Peyer's patch (tissue), 4 donors: Measurements from ENCODE around the gene RRP9. TPM values are rescaled to one million over a fixed set of nuclear protein-coding genes. Genes with fewer than 3 reads are reported as not detected.
A peak's percentile ranks its signal among the peaks of the same experiment; 100 is the strongest.

Source experiments
- DNase-seq, 3 donors: peaks; one replicate each; pipeline ENCODE4 v3.0.0-alpha.2; 2017 to 2019
- H3K27ac ChIP-seq, 4 donors: fragments of 200-600 bp; sonication (generic); one replicate each; pipeline ENCODE4 v1.5.1; 2016 to 2019
- H3K27me3 ChIP-seq, 2 donors: fragments of 200-600 bp; sonication (generic); one replicate each; pipeline ENCODE4 v1.5.1; 2019
- H3K36me3 ChIP-seq, 3 donors: fragments of 200-600 bp; sonication (generic); one replicate each; pipeline ENCODE4 v1.5.1; 2016 to 2019
- H3K4me1 ChIP-seq, 4 donors: fragments of 200-600 bp; sonication (generic); one replicate each; pipeline ENCODE4 v1.5.1; 2016 to 2019
- H3K4me3 ChIP-seq, 4 donors: fragments of 200-600 bp; sonication (generic); 1 replicate in 3 of 4; 2 replicates in 1 of 4; pipeline ENCODE4 v1.5.1; 2016 to 2019; ENCODE audit warnings: mild to moderate bottlenecking in 1 of 4
- H3K9me3 ChIP-seq, 4 donors: fragments of 200-600 bp; sonication (generic); one replicate each; pipeline ENCODE4 v1.5.1; 2016 to 2019; ENCODE audit warnings: mild to moderate bottlenecking in 1 of 4
- POLR2A ChIP-seq, 2 donors: fragments of 450-650 bp; IDR thresholded peaks; one replicate each; pipeline ENCODE4 v1.5.1; 2017; ENCODE audit warnings: antibody characterized with exemption in 2 of 2, mild to moderate bottlenecking in 2 of 2, moderate library complexity in 2 of 2
- total RNA-seq, 4 donors: library from RNA; depleted of rRNA; stranded (reverse); fragments of >200 nt; gene quantifications; one replicate each; pipeline ENCODE4 v1.1.0, GENCODE V29; 2016
- TF ChIP-seq, protein P1 (sequence below), 6 experiments: fragments of 450-650 bp in 4 of 6; fragments of 200-600 bp in 2 of 6; sonication (generic) in 1 of 6; IDR thresholded peaks; one replicate each; pipeline ENCODE4 v1.5.1; 2017 to 2019; ENCODE audit warnings: antibody characterized with exemption in 6 of 6, mild to moderate bottlenecking in 3 of 6, moderate library complexity in 1 of 6

RRP9 gene
- total RNA-seq, 4 donors from 2014 or later, result 4.7 to 17.3 (median 7.7) TPM

DNA sequence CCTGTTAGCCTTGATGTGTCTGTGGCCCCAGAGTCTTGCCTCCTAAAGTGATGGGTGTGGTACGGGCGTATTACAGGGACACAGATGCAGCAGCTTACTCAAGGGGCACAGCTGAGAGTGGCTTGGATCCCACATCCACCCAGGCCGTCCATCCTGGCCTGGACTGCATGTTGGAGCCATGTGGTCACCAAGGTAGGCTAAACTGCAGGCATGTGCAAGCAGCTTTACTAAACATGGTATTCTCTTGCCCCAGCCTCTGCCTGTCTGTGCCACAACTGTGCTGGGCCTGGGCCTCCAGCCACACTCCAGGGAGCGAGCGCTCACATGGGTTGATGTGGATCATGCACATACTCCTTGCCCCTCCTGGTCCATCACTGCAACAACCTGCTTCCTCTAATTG is 7.4 kb upstream of the RRP9 start:
- no peak overlapping the region for H3K4me3 ChIP-seq
- peaks cover 0 to 15% (median 0%) of the 10 kb centered on the region in 3 donors for H3K36me3 ChIP-seq
- DNase-seq, result peak in 1 of 3 donors; percentile 15
- no peaks in the 10 kb centered on the region for H3K9me3 ChIP-seq
- H3K27ac ChIP-seq, result no peak overlapping the region
- TF ChIP-seq, protein P1, sequence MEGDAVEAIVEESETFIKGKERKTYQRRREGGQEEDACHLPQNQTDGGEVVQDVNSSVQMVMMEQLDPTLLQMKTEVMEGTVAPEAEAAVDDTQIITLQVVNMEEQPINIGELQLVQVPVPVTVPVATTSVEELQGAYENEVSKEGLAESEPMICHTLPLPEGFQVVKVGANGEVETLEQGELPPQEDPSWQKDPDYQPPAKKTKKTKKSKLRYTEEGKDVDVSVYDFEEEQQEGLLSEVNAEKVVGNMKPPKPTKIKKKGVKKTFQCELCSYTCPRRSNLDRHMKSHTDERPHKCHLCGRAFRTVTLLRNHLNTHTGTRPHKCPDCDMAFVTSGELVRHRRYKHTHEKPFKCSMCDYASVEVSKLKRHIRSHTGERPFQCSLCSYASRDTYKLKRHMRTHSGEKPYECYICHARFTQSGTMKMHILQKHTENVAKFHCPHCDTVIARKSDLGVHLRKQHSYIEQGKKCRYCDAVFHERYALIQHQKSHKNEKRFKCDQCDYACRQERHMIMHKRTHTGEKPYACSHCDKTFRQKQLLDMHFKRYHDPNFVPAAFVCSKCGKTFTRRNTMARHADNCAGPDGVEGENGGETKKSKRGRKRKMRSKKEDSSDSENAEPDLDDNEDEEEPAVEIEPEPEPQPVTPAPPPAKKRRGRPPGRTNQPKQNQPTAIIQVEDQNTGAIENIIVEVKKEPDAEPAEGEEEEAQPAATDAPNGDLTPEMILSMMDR (IDR thresholded peaks at IDR 0.05), result no peak
- no peak for TF ChIP-seq POLR2A (IDR thresholded peaks at IDR 0.05)
- H3K27me3 ChIP-seq, result no peaks in the 10 kb centered on the region
- H3K4me1 ChIP-seq, result no peaks in the 10 kb centered on the region

DNA sequence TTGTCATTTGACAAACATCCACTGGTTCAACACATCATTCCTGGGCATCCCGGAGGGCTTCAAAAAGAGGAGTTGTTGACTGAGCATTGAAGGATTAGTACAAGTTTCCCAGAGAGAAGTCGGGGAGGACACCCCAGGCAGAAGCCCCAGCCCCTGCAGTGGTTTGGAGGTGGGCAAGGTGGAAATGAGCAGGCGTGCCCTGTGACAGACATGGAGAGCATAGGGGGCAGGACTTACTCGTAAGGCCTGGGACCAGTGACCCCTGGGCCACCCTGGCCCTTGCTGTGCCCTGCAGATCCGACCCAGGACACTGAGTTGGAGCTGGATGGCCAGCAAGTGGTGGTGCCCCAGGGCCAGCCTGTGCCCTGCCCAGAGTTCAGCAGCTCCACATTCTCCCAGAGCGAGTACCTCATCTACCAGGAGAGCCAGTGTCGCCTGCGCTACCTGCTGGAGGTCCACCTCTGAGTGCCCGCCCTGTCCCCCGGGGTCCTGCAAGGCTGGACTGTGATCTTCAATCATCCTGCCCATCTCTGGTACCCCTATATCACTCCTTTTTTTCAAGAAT is 6.4 kb upstream of the RRP9 start:
- TF ChIP-seq POLR2A (IDR thresholded peaks at IDR 0.05), result no peak
- TF ChIP-seq, protein P1 (IDR thresholded peaks at IDR 0.05), result no peak
- Histone ChIP-seq H3K4me3 (no peak overlapping the region), H3K9me3 (no peaks in the 10 kb centered on the region), H3K36me3 (peaks cover 0 to 15% (median 0%) of the 10 kb centered on the region in 3 donors), H3K27me3 (no peaks in the 10 kb centered on the region), H3K4me1 (peaks cover 0 to 5% (median 2%) of the 10 kb centered on the region in 4 donors), H3K27ac (no peak overlapping the region)
- peak in 1 of 3 donors; percentile 39 for DNase-seq

DNA sequence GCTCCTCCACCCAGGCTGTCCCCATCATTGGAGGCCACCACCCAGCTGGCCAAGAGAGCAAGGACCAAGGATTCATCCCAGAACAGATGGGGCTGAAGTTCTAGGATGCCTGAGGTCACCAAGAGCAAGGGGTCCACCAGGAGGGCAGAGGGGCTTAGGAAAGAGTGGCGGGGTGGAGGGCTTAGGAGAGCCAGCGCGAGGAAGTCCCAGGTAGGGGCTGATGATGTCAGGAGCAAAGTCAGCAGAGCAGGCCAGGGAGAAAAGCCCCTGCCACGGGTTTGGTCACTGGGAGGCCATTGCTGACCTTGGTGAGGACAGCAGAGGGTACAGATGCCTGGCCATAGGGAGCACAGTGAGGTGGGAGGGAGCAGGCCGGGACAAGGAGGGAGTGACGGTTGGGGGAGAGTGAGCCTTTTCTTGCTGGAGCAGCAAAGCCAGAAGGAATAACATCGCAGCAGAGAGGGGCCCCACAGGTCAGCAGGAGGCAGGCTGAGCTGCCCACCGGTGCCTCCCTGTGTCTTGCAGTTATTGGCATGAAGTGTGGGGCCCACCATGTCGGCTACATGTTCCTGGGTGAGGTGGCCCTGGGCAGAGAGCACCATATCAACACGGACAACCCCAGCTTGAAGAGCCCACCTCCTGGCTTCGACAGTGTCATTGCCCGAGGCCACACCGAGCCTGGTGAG is 5.7 kb upstream of the RRP9 start:
- H3K4me3 ChIP-seq, result no peak overlapping the region
- DNase-seq, result no peak
- H3K27ac ChIP-seq, result no peak overlapping the region
- TF ChIP-seq, protein P1 (IDR thresholded peaks at IDR 0.05), result no peak
- no peak for TF ChIP-seq POLR2A (IDR thresholded peaks at IDR 0.05)
- H3K27me3 ChIP-seq, result no peaks in the 10 kb centered on the region
- H3K4me1 ChIP-seq, result peaks cover 0 to 12% (median 10%) of the 10 kb centered on the region in 4 donors
- no peaks in the 10 kb centered on the region for H3K9me3 ChIP-seq
- peaks cover 0 to 15% (median 0%) of the 10 kb centered on the region in 3 donors for H3K36me3 ChIP-seq

DNA sequence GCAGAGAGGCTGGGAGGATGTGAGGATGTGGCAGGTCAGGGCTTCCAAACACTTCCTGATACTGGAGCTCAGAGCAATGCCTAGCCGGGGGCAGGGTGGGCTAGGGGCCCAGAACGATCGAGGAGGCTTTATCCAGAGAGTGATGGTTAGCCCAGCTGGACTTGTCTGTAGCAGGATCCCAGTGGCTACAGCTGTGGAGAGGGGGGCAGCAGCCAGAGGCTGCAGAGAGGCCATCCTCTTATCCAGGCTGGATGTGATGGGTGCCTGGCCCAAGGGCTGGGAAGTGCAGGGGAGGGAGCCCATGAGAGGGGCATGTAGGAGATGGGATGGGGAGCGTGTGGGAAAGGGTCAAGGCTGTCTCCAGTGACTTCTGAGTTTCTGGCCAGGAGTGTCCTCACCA is 5.1 kb upstream of the RRP9 start:
- Histone ChIP-seq H3K27ac (no peak overlapping the region), H3K36me3 (peaks cover 0 to 15% (median 0%) of the 10 kb centered on the region in 3 donors), H3K27me3 (no peaks in the 10 kb centered on the region), H3K4me3 (no peak overlapping the region), H3K4me1 (peaks cover 0 to 13% (median 11%) of the 10 kb centered on the region in 4 donors), H3K9me3 (no peaks in the 10 kb centered on the region)
- no peak for DNase-seq
- TF ChIP-seq, protein P1 (IDR thresholded peaks at IDR 0.05), result no peak
- no peak for TF ChIP-seq POLR2A (IDR thresholded peaks at IDR 0.05)

DNA sequence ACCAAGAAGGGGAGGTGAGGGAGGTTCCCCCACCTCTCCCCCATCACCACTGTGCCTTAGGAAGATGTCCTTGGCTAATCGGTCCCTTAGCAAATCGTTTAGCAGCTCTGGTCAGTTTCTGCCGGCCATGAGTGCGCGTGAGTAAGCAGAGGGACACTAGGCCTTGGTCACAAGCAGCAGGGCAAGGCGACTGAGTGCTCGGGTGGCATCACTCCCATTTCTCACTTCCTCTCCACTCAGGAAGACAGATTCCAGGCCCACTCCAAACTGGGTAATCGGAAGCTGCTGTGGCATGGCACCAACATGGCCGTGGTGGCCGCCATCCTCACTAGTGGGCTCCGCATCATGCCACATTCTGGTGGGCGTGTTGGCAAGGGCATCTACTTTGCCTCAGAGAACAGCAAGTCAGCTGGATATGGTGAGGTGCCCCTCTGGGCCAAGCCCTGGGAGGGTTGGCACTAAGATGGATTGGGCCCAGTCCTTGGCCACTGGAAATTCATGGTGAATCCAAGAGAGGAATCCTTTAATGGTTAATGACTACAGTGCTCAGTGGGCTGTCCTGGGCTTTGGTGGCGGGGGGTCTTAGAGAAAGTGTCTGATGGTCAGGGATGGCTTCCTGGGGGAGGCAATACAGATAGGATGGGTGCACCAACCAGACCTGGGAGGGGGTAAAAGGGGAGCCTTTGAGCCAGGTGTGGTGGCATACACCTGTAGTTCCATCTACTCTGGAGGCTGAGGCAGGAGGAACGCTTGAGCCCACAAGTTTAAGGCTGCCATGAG is 4.4 kb upstream of the RRP9 start:
- Histone ChIP-seq H3K4me3 (no peak overlapping the region), H3K27me3 (no peaks in the 10 kb centered on the region), H3K36me3 (peaks cover 0 to 15% (median 0%) of the 10 kb centered on the region in 3 donors), H3K27ac (no peak overlapping the region), H3K9me3 (no peaks in the 10 kb centered on the region), H3K4me1 (peaks cover 0 to 18% (median 14%) of the 10 kb centered on the region in 4 donors)
- no peak for TF ChIP-seq POLR2A (IDR thresholded peaks at IDR 0.05)
- TF ChIP-seq, protein P1 (IDR thresholded peaks at IDR 0.05), result no peak
- DNase-seq, result peak in 1 of 3 donors; percentile 41
